IMR-90 (cell line): Measurements from ENCODE around the gene ZFTA. TPM values are rescaled to one million over a fixed set of nuclear protein-coding genes. Genes with fewer than 3 reads are reported as not detected.

ENCODE experiments used
- ATAC-seq: fragments of 200-7000 bp; cut with Tn5 transposase; 2 replicates; pipeline ENCODE4 v1.9.1; 2020; ENCODE audit warnings: low read depth, mild to moderate bottlenecking, moderate library complexity
- BruUV-seq: library from RNA; stranded (reverse); fragments of 400-500 nt; replicated peaks from 2 replicates; lab custom pipeline; 2021; lab: Mats Ljungman, UMichigan
- CTCF ChIA-PET: fragments of 300-600 bp; formaldehyde crosslinking; extraction: SDS; loops from one replicate; lab custom pipeline; 2021; ENCODE audit warnings: antibody characterized with exemption; lab: Yijun Ruan, JAX
- POLR2A ChIA-PET: fragments of 300-600 bp; sonication (Branson Sonifier 250); formaldehyde crosslinking; loops from one replicate; lab custom pipeline; 2022; ENCODE audit warnings: antibody characterized with exemption; ENCODE audit not compliant: unreplicated experiment; lab: Charles Lee
- DNase-seq: peaks from one replicate; pipeline ENCODE4 v3.0.0; 2013
- H2AFZ ChIP-seq: replicated peaks from 2 replicates; pipeline ENCODE3; 2013; ENCODE audit warnings: low read length, mild to moderate bottlenecking; ENCODE audit not compliant: poor library complexity
- H2AK5ac ChIP-seq: 2 replicates; pipeline ENCODE4 v1.6.1; 2013; ENCODE audit warnings: low read depth, low read length, inconsistent platforms
- H2AK9ac ChIP-seq: replicated peaks from 2 replicates; pipeline ENCODE3; 2013; ENCODE audit warnings: mild to moderate bottlenecking, low read depth, low read length, moderate library complexity; ENCODE audit not compliant: poor library complexity
- H2BK120ac ChIP-seq: 2 replicates; pipeline ENCODE4 v1.6.1; 2013; ENCODE audit warnings: low read depth, low read length, inconsistent platforms
- H2BK15ac ChIP-seq: 3 replicates; pipeline ENCODE4 v1.6.1; 2013; ENCODE audit warnings: low read depth, low read length, inconsistent platforms
- H2BK20ac ChIP-seq: 2 replicates; pipeline ENCODE4 v1.6.1; 2013; ENCODE audit warnings: low read depth, mild to moderate bottlenecking, inconsistent platforms, low read length, moderate library complexity
- H2BK5ac ChIP-seq: 2 replicates; pipeline ENCODE4 v1.6.1; 2013; ENCODE audit warnings: mild to moderate bottlenecking, low read depth, low read length, inconsistent platforms; ENCODE audit not compliant: poor library complexity, severe bottlenecking
- H3K14ac ChIP-seq: replicated peaks from 2 replicates; pipeline ENCODE4 v1.6.1; 2013; ENCODE audit warnings: low read depth, low read length, inconsistent platforms
- H3K18ac ChIP-seq: 2 replicates; pipeline ENCODE4 v1.6.1; 2013; ENCODE audit warnings: low read depth, low read length, control low read depth
- H3K23ac ChIP-seq: 2 replicates; pipeline ENCODE4 v1.6.1; 2013; ENCODE audit warnings: low read depth, low read length, inconsistent platforms
- H3K27ac ChIP-seq: 2 replicates; pipeline ENCODE4 v1.5.1; 2013; ENCODE audit warnings: mild to moderate bottlenecking, control low read depth, low read length; ENCODE audit not compliant: insufficient read depth
- H3K27me3 ChIP-seq: 2 replicates; pipeline ENCODE4 v1.6.1; 2013; ENCODE audit warnings: low read length; ENCODE audit not compliant: control insufficient read depth, insufficient read depth
- H3K36me3 ChIP-seq: 2 replicates; pipeline ENCODE4 v1.6.1; 2013; ENCODE audit warnings: low read length, mixed read lengths; ENCODE audit not compliant: control insufficient read depth, insufficient read depth
- H3K4ac ChIP-seq: 2 replicates; pipeline ENCODE4 v1.6.1; 2013; ENCODE audit warnings: low read depth, low read length, inconsistent platforms
- H3K4me1 ChIP-seq: 2 replicates; pipeline ENCODE4 v1.6.1; 2013; ENCODE audit warnings: low read length, mixed read lengths; ENCODE audit not compliant: control insufficient read depth, insufficient read depth
- H3K4me2 ChIP-seq: 2 replicates; pipeline ENCODE4 v1.6.1; 2013; ENCODE audit warnings: low read depth, mild to moderate bottlenecking, control low read depth, low read length, moderate library complexity
- H3K4me3 ChIP-seq: 2 replicates; pipeline ENCODE4 v1.5.1; 2013; ENCODE audit warnings: low read depth, mild to moderate bottlenecking, control low read depth, low read length, moderate library complexity; ENCODE audit not compliant: insufficient read depth
- H3K56ac ChIP-seq: 2 replicates; pipeline ENCODE4 v1.6.1; 2013; ENCODE audit warnings: low read length, inconsistent platforms; ENCODE audit not compliant: insufficient read depth; ENCODE audit errors: extremely low read depth
- H3K79me1 ChIP-seq, 2 experiments: 2 replicates each; pipeline ENCODE4 v1.6.1; 2013; ENCODE audit warnings: low read length in 2 of 2, inconsistent platforms in 1 of 2, low read depth in 1 of 2
- H3K9ac ChIP-seq: 2 replicates; pipeline ENCODE4 v1.6.1; 2013; ENCODE audit warnings: low read depth, low read length, control low read depth
- H3K9me1 ChIP-seq: 2 replicates; pipeline ENCODE4 v1.6.1; 2013; ENCODE audit warnings: low read length, inconsistent platforms; ENCODE audit not compliant: insufficient read depth
- H3K9me3 ChIP-seq: 2 replicates; pipeline ENCODE4 v1.6.1; 2013; ENCODE audit warnings: low read length; ENCODE audit not compliant: control insufficient read depth, insufficient read depth
- H4K20me1 ChIP-seq: 2 replicates; pipeline ENCODE4 v1.6.1; 2013; ENCODE audit warnings: low read length, inconsistent platforms; ENCODE audit not compliant: insufficient read depth
- H4K5ac ChIP-seq: 2 replicates; pipeline ENCODE4 v1.6.1; 2013; ENCODE audit warnings: mild to moderate bottlenecking, low read depth, low read length, control low read depth
- H4K8ac ChIP-seq, 2 experiments: 2 replicates each; pipeline ENCODE4 v1.6.1; 2013; ENCODE audit warnings: low read depth in 2 of 2, low read length in 2 of 2, control low read depth in 1 of 2, inconsistent platforms in 1 of 2
- H4K91ac ChIP-seq: 2 replicates; pipeline ENCODE4 v1.6.1; 2013; ENCODE audit warnings: low read depth, low read length, inconsistent platforms; ENCODE audit not compliant: insufficient read depth
- MAZ ChIP-seq: IDR thresholded peaks from 2 replicates; pipeline ENCODE4 v1.6.1; 2012; ENCODE audit warnings: low read depth, mild to moderate bottlenecking, low read length, improper control_type of control experiment, moderate library complexity, borderline replicate concordance
- POLR2A ChIP-seq: IDR thresholded peaks from 2 replicates; pipeline ENCODE4 v1.6.1; 2012; ENCODE audit warnings: mild to moderate bottlenecking, low read depth, low read length
- RAD21 ChIP-seq: IDR thresholded peaks from 2 replicates; pipeline ENCODE4 v1.6.1; 2012; ENCODE audit warnings: low read length, improper control_type of control experiment
- RCOR1 ChIP-seq: IDR thresholded peaks from 2 replicates; pipeline ENCODE4 v1.6.1; 2012; ENCODE audit warnings: mild to moderate bottlenecking, low read length, improper control_type of control experiment; ENCODE audit not compliant: insufficient replicate concordance
- WGBS, 2 experiments: methylation state at CpG; one replicate each; pipeline versions ENCODE4 v1.1.5 to v1.1.7; 2013; ENCODE audit warnings: missing lambda C conversion rate in 2 of 2; ENCODE audit not compliant: insufficient read length in 1 of 2; ENCODE audit errors: extremely low coverage in 2 of 2; 5-methylcytosine and 5-hydroxymethylcytosine counted together
- dilution Hi-C: fragments of 300-500 bp; cut with HindIII; formaldehyde crosslinking; loops from one replicate; pipeline ENCODE4 v1.14.3; 2018; ENCODE audit warnings: low sequenced_read_pairs; ENCODE audit not compliant: unreplicated experiment
- in situ Hi-C: fragments of 300-500 bp; cut with MboI; formaldehyde crosslinking; loops from 3 replicates; pipeline ENCODE4 v1.14.3; 2019; ENCODE audit warnings: low sequenced_read_pairs, inconsistent platforms, mixed read lengths
- intact Hi-C: fragments of 100-400 bp; cut with micrococcal nuclease; formaldehyde crosslinking; loops from 2 replicates; pipeline ENCODE4 v1.10.0; 2022
- polyA plus RNA-seq, 3 experiments: library from polyadenylated mRNA; depleted of rRNA; stranded (reverse); fragments of >200 nt; gene quantifications; 2 replicates each; pipeline ENCODE4 v1.2.3, GENCODE V29; 2012; ENCODE audit warnings: low replicate concordance in 1 of 3
- total RNA-seq: library from RNA; depleted of rRNA; stranded (reverse); fragments of >200 nt; gene quantifications from 2 replicates; pipeline ENCODE4 v1.2.3, GENCODE V29; 2012

Gene ZFTA
- total and polyA plus RNA-seq, 2 of the 4 experiments (the other 2 are of a cell fraction), result 5.4 to 8.1 TPM

DNA sequence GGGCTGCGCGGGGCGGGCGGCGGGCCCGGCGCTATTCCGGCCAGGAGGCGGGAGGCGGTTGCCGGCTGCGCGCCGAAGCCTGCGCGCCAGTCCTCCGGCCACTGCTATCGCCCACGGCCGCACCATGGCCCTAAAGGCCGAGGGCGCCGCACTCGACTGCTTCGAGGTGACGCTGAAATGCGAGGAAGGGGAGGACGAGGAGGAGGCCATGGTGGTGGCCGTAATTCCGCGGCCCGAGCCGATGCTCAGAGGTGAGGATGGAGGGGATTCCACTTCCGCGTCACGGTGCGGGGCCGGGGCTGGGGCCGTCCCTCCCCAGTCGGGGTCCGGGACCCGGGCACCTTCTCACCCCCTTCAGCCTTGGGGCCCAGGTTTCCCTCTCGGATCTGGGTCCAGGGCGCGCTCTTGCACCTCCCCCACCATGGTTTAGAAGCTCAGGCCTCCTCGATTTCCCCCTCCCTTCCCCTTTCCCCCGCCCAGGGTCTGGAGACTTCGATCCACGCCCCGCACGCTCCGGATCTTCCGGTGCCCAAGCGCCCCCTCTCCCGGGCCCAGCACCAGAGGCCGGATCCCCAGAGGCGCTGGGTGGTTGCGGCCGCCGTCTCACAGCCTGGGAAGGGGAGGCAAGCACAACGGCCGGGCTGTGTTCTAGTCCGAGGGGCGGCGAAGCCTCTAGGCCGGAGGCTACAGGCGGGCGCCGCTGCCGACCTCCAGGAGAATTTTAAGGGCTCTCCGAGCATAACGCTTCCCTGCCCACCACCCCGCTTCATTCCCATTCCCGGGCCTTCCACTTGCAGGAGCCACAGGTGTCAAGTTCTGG, 45.2 kb upstream of the ZFTA start:
- H2BK120ac ChIP-seq, result no peak overlapping the region
- peak overlapping the region; percentile 99 for H3K4ac ChIP-seq
- H3K79me1 ChIP-seq, result peaks cover 22 to 63% of the 10 kb centered on the region in 2 experiments
- peak overlapping the region; percentile 80 for H2BK5ac ChIP-seq
- ChIA-PET CTCF (interaction anchor here (0.5 kb wide), 1 partner anchor 89 kb away, joined by 3 read pairs; no protein-coding TSS in a partner anchor), POLR2A (no interaction called here)
- no peak overlapping the region for H2BK15ac ChIP-seq
- H2AK5ac ChIP-seq, result peak overlapping the region; percentile 97
- H3K14ac ChIP-seq, result peak overlapping the region; percentile 100
- dilution Hi-C loops (no loop called here), in situ Hi-C loops (no loop called here), intact Hi-C loops (loop anchor here (2.0 to 5.0 kb wide), 2 partner anchors 45 to 336 kb away; partner anchors contain the start of gene ZFTA)
- H3K23ac ChIP-seq, result peak overlapping the region; percentile 92
- H3K27me3 ChIP-seq, result no peaks in the 10 kb centered on the region
- H3K18ac ChIP-seq, result peak overlapping the region; percentile 76; the same call in 1 of the 2 replicates
- H3K27ac ChIP-seq, result peak overlapping the region; percentile 95
- H2AFZ ChIP-seq, result peak overlapping the region; percentile 97
- peak overlapping the region; percentile 88 for H4K91ac ChIP-seq
- H4K20me1 ChIP-seq, result peaks cover 42% of the 10 kb centered on the region
- H4K5ac ChIP-seq, result peak overlapping the region; percentile 81
- TF ChIP-seq POLR2A, result 0 out of 2 replicates have a peak, but pooled peaks have one; percentile 8
- TF ChIP-seq MAZ, result peak; percentile 43; the same call in 1 of the 2 replicates
- 0 out of 2 replicates have a peak, but pooled peaks have one; percentile 1 for TF ChIP-seq RAD21
- TF ChIP-seq RCOR1, result no peak
- peaks cover 9% of the 10 kb centered on the region for H3K9me1 ChIP-seq
- peaks cover 4% of the 10 kb centered on the region for H3K4me1 ChIP-seq
- WGBS, 2 experiments, result 1% methylated on average over 21 of the region's 74 CpGs; no CpG with 5 or more reads in 1 of the 2 experiments
- peak overlapping the region; percentile 71 to 86 for H4K8ac ChIP-seq
- peak; percentile 50 for DNase-seq
- H2BK20ac ChIP-seq, result no peak overlapping the region
- BruUV-seq, result no TSS peak
- ATAC-seq, result peak; percentile 58
- H3K9ac ChIP-seq, result peak overlapping the region; percentile 98
- H3K56ac ChIP-seq, result peak overlapping the region; percentile 76; the same call in 1 of the 2 replicates
- H3K4me3 ChIP-seq, result peak overlapping the region; percentile 98
- H3K36me3 ChIP-seq, result peaks cover 27% of the 10 kb centered on the region
- peak overlapping the region; percentile 90 for H3K4me2 ChIP-seq
- H2AK9ac ChIP-seq, result peak overlapping the region; percentile 99
- no peaks in the 10 kb centered on the region for H3K9me3 ChIP-seq
